Osteoblast (primary cell): ENCODE data around the gene CEP112. TPM values are rescaled to one million over a fixed set of nuclear protein-coding genes. Genes with fewer than 3 reads are reported as not detected.

ENCODE experiments used
- DNase-seq: peaks from one replicate; pipeline ENCODE4 v3.0.0; 2011; ENCODE audit warnings: low spot score, mixed read lengths; ENCODE audit not compliant: insufficient read length; ENCODE audit errors: missing footprints
- H2AFZ ChIP-seq: 2 replicates; pipeline ENCODE4 v1.6.0; 2011; ENCODE audit warnings: mild to moderate bottlenecking, low read length
- H3K27ac ChIP-seq: 2 replicates; pipeline ENCODE4 v1.5.1; 2011; ENCODE audit warnings: mild to moderate bottlenecking, low read depth, low read length, moderate library complexity
- H3K27me3 ChIP-seq: 2 replicates; pipeline ENCODE4 v1.6.0; 2012; ENCODE audit warnings: mild to moderate bottlenecking, control low read depth, inconsistent platforms, low read length, moderate library complexity; ENCODE audit not compliant: insufficient read depth
- H3K36me3 ChIP-seq: 2 replicates; pipeline ENCODE4 v1.5.1; 2011; ENCODE audit warnings: mild to moderate bottlenecking, low read length, control low read depth, moderate library complexity; ENCODE audit not compliant: insufficient read depth
- H3K4me1 ChIP-seq: 2 replicates; pipeline ENCODE4 v1.5.1; 2011; ENCODE audit warnings: mild to moderate bottlenecking, low read length, control low read depth, moderate library complexity; ENCODE audit not compliant: insufficient read depth
- H3K4me2 ChIP-seq: 2 replicates; pipeline ENCODE4 v1.6.0; 2011; ENCODE audit warnings: mild to moderate bottlenecking, low read length; ENCODE audit not compliant: insufficient read depth
- H3K4me3 ChIP-seq: fragments of 200-600 bp; sonication (generic); 3 replicates; pipeline ENCODE4 v1.5.1; 2012; ENCODE audit warnings: mild to moderate bottlenecking, low read length, inconsistent platforms; ENCODE audit not compliant: insufficient read depth
- H3K79me2 ChIP-seq: 2 replicates; pipeline ENCODE4 v1.6.0; 2012; ENCODE audit warnings: mild to moderate bottlenecking, low read length, control low read depth, inconsistent platforms; ENCODE audit not compliant: insufficient read depth
- H3K9me3 ChIP-seq: 2 replicates; pipeline ENCODE4 v1.5.1; 2011; ENCODE audit warnings: low read depth, low read length, control low read depth
- H4K20me1 ChIP-seq: 2 replicates; pipeline ENCODE4 v1.6.0; 2012; ENCODE audit warnings: mild to moderate bottlenecking, low read length, control low read depth; ENCODE audit not compliant: insufficient read depth
- total RNA-seq: library from RNA; depleted of rRNA; stranded (reverse); fragments of >200 nt; gene quantifications from 2 replicates; pipeline ENCODE4 v1.2.3, GENCODE V29; 2012
- TF ChIP-seq, protein P1 (sequence below): IDR thresholded peaks from 2 replicates; pipeline ENCODE4 v1.5.1; 2011; ENCODE audit warnings: mild to moderate bottlenecking, low read depth, low read length, moderate library complexity; ENCODE audit errors: extremely low read depth

Gene CEP112
- total RNA-seq, 1 donor, result 8.3 TPM

DNA sequence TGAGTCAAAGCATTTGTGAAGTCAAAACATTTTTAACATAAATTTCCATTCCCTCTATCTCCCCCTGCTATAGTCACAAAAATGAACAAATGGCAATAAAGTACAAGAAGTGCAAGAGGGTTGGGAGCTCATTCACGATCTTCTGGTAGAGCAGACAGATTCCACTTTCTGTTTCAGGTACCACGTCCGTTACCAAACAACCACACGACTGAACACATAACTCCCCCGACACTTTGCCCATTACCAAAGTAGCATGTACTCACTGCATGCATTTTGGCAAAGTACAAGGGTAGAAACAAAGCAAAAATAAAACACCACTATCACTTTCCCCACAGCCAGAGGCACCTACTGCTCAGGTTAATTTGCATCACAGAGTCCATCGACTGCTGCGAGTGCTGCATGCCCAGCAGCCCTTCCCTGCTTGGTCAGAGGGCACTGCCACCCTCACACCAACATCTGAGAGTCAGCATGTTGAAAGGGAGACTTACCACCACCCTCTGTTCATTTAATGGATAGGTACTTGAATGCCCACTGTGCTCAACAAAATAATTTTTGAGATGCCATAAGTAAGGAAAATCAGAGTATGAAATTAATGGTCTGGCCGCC lies 480.2 kb downstream of the CEP112 start:
- no peaks in the 10 kb centered on the region for H4K20me1 ChIP-seq
- no peaks in the 10 kb centered on the region for H3K27me3 ChIP-seq
- DNase-seq, result no peak
- no peaks in the 10 kb centered on the region for H3K79me2 ChIP-seq
- no peak overlapping the region for H2AFZ ChIP-seq
- H3K27ac ChIP-seq, result no peak overlapping the region
- no peaks in the 10 kb centered on the region for H3K9me3 ChIP-seq
- H3K4me2 ChIP-seq, result no peak overlapping the region
- TF ChIP-seq, protein P1, sequence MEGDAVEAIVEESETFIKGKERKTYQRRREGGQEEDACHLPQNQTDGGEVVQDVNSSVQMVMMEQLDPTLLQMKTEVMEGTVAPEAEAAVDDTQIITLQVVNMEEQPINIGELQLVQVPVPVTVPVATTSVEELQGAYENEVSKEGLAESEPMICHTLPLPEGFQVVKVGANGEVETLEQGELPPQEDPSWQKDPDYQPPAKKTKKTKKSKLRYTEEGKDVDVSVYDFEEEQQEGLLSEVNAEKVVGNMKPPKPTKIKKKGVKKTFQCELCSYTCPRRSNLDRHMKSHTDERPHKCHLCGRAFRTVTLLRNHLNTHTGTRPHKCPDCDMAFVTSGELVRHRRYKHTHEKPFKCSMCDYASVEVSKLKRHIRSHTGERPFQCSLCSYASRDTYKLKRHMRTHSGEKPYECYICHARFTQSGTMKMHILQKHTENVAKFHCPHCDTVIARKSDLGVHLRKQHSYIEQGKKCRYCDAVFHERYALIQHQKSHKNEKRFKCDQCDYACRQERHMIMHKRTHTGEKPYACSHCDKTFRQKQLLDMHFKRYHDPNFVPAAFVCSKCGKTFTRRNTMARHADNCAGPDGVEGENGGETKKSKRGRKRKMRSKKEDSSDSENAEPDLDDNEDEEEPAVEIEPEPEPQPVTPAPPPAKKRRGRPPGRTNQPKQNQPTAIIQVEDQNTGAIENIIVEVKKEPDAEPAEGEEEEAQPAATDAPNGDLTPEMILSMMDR, result no peak
- H3K4me3 ChIP-seq, result no peak overlapping the region
- no peaks in the 10 kb centered on the region for H3K36me3 ChIP-seq
- no peaks in the 10 kb centered on the region for H3K4me1 ChIP-seq

DNA sequence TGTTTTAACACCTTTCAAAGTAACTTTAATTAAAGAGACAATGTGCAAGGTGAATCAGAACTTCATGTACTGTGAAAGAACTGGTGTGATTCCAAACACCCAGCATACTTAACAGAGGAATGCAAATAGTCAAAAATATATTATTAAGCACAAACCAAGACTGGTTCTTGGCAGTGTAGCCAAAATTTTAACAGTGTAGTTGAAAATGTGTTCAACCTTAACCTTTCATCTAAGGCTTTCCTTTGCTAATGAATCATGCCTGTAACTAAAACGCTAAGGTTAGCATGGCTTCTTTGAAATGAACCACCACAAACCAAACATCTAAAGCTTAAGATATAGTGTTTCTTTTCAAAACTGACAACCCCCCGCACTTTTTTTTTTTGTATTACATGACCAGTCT lies 484.2 kb downstream of the CEP112 start:
- Histone ChIP-seq H3K9me3 (no peaks in the 10 kb centered on the region), H3K27me3 (no peaks in the 10 kb centered on the region), H4K20me1 (no peaks in the 10 kb centered on the region), H3K79me2 (no peaks in the 10 kb centered on the region), H2AFZ (no peak overlapping the region), H3K4me2 (no peak overlapping the region), H3K4me3 (no peak overlapping the region), H3K36me3 (no peaks in the 10 kb centered on the region), H3K27ac (no peak overlapping the region), H3K4me1 (no peaks in the 10 kb centered on the region)
- no peak for DNase-seq
- TF ChIP-seq, protein P1, result no peak

DNA sequence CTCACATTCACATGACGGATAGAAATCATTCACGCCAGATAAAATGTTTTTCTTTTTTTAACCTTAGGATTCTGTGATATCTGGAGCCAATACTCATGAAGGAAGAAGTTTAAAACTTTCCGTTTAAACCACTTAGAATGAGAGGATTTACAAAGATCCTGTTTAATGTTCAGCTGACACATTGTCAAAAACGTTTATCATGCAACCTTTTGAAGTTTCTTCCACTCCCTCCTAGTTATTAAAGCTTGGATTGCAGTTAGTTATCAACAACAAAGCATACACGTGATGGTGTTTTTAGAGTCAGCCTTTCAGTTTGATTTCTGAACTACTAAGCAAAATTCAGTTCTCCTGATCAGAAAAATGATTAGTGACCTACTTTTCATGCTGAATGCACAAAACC lies 487.2 kb downstream of the CEP112 start:
- no peak overlapping the region for H3K27ac ChIP-seq
- no peaks in the 10 kb centered on the region for H3K4me1 ChIP-seq
- H3K36me3 ChIP-seq, result no peaks in the 10 kb centered on the region
- no peaks in the 10 kb centered on the region for H3K79me2 ChIP-seq
- H3K4me2 ChIP-seq, result no peak overlapping the region
- H2AFZ ChIP-seq, result no peak overlapping the region
- no peaks in the 10 kb centered on the region for H3K9me3 ChIP-seq
- TF ChIP-seq, protein P1, result no peak
- no peak for DNase-seq
- H3K4me3 ChIP-seq, result no peak overlapping the region
- H3K27me3 ChIP-seq, result no peaks in the 10 kb centered on the region
- no peaks in the 10 kb centered on the region for H4K20me1 ChIP-seq

DNA sequence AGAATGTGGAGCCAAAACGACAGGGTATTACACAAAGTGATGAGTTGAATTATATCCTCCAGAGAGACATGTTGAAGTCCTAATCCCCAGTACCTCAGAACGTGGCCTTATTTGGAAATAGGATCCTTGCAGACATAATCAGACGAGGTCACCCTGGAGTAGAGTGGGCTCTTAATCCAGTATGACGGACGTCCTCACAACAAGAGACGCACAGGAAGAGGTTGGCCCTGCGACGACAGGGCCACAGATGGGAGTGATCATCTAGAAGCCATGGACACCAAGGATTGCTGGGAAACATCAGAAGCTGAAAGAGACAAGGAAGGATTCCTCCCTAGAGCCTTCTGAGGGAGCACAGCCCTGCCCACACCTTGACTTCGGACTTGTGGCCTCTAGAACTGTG lies 488.0 kb downstream of the CEP112 start:
- H2AFZ ChIP-seq, result no peak overlapping the region
- H3K4me1 ChIP-seq, result peaks cover 2% of the 10 kb centered on the region
- no peak overlapping the region for H3K4me2 ChIP-seq
- H3K36me3 ChIP-seq, result no peaks in the 10 kb centered on the region
- H3K27me3 ChIP-seq, result no peaks in the 10 kb centered on the region
- H3K9me3 ChIP-seq, result no peaks in the 10 kb centered on the region
- H3K27ac ChIP-seq, result no peak overlapping the region
- DNase-seq, result no peak
- H4K20me1 ChIP-seq, result no peaks in the 10 kb centered on the region
- no peaks in the 10 kb centered on the region for H3K79me2 ChIP-seq
- H3K4me3 ChIP-seq, result no peak overlapping the region
- TF ChIP-seq, protein P1, result no peak
